KG1 (cell line): Measurements from ENCODE around the gene SUSD2.
"Not testable (repeated sequence)": the region's sequence is repeated elsewhere in the genome, so short reads cannot be mapped to it uniquely, and the experiment has no call there.

Experiments used
- DNase-seq: peaks from one replicate; lab custom pipeline; 2025; lab: John Stamatoyannopoulos, UW

SUSD2 gene

DNA sequence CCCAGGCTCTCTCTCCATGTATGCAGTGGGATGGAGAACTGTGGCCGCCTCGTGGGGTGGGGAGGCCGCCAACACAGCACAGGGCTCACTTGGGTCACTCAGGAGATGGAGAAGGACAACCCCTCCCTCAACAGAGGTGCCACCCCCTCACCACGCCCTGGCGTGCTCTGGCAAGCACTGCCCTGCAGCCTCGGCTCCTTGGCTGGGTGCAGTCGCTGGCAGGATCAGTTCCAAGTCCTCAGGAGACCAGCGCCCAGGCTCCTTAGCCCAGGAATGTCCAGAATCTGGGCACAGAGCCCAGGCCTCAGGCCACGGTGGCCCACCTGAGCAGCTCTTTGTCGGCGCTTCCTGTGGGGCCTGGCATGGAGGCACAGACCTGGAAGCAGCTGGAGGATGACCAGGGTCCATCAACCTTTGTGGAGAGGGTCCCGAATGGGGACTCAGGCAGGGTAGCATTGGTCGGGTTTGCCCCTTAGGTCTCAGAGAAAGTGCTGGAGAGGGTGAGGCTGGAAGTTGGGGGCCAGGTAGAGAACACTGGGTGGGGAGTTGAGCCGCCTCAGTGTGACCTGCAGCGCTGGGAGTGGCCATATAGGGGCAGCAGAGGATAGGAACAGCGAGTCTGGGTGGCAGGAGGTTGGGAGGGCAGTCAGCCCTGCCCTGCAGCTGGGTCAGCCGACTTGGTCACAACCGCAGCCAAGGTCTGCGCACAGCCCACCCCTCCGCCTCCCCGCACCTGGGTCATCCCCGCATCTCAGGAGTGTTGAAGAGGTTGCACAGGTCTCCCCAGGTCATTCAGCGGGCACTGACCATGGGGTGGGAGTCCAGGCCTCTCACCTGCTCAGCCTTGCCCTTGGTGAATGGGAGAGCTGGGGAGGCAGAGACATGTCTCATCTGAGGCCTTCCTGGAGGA is 8.2 kb downstream of the SUSD2 start:
- DNase-seq: no peak

DNA sequence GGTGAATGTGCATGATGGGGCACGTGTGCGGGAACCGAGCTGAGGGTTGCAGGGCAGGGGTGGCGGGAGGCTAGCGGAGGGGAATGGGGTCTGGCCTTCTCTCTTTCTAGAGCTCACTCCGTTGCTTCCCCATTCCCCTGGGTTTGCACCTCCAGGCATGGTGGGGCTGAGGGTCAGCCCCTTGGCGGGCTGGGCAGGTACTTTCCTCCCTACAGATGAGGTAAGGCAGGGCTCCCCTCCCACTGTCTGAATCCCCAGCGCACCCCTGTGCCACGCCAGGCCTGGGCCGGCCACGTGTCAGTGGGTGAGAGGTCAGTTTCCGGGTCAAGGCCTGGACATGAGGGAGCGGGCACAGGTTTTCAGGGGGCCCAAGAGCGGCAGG is 8.9 kb downstream of the SUSD2 start:
- DNase-seq: no peak

DNA sequence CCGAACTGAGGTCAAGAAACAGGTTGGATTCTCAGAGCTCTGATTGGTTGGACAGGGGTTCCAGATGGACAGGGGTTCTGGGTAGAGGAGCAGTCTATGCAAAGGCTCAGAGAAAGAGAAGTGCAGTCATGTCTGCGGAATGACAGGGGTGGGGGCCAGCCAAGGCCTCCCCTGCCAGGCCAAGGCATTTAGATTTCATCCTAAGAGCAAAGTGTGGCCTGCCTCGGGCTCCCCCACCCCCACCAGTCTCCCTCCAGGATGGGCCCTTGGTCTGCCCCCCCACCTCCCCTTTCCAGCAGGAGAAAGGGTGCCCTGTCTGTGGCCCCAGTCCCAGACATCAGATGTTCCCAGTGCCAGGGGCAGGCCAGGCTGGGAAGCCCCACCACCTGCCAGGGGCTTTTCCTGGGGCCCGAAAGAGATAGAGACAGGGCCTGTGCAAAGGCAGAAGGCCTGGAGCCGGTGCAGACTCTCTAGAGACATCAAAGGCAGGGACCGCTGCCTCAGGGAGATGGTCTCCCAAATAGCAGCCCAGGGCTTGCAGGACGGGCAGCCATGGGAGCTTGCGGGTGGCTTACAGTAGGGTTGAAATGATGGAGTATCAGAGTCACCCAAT is 9.4 kb downstream of the SUSD2 start:
- no peak for DNase-seq

DNA sequence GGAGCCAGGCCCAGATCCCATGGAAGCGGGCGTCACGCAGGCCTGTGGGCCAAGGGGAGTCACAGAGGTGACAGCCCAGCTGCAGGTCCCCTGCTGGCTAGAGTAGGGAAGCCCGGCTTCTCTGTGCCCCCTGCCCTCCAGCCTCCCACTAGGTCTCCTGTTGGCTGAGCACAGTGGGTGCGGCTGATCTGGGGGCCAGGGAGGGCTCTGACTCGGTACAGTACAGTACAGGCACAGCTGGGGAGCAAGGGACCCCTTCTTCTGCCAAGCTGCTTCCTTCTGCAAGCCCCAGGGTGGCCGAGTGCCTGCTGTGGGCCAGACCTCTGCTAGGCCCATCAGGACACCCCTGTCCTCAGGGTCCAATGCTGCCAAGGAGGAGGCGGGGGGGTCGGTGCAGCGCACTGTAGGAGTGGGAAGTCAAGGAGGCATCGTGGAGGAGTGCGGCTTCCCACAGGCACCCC is 10.1 kb downstream of the SUSD2 start:
- DNase-seq: no peak

- DNase-seq: no peak
Observed at GRCh38 chr22:24191893-24192292, 10.6 kb downstream of the SUSD2 start.

DNA sequence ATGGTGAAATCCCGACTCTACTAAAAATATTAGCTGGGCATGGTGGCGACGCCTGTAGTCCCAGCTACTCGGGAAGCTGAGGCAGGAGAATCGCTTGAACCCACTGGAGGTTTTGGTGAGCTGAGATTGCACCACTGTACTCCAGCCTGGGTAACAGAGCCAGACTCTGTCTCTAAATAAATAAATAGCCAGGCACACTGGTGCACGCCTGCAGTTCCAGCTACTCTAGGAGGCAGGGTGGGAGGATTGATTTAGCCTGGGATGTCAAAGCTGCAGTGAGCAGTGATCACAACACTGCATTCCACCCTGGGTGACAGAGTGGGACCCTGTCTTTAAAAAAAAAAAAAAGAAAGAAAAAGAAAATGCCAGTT is 17.4 kb downstream of the SUSD2 start:
- DNase-seq: no peak

DNA sequence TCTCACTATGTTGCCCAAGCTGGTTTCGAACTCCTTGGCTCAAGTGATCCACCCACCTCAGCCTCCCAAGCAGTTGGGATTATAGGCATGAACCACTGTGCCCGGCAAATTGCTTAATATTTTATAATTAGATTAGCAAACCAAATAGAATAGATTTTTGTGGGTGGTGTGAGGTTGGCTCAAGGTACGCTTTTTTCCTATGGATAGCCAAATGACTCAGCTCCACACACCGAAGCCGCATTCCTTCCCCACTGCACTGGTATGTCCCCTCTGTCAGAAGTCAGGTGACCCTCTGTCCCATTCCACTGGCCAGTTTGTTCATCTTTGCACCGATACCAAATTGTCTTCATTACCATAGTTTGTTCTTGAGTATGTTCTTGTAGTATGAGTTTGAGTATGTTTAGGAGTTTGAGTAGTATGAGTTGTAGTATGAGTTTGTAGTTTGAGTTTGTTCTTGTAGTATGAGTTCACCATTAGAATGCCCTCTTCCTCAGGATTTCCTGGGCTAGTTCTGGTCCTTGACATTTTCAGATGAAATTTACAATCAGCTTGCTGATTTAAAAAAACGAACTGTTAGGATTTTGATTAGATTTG is 19.4 kb downstream of the SUSD2 start:
- DNase-seq: no peak

GRCh38 chr22:24201681-24202614 is 20.7 kb downstream of the SUSD2 start:
- no peak for DNase-seq

DNA sequence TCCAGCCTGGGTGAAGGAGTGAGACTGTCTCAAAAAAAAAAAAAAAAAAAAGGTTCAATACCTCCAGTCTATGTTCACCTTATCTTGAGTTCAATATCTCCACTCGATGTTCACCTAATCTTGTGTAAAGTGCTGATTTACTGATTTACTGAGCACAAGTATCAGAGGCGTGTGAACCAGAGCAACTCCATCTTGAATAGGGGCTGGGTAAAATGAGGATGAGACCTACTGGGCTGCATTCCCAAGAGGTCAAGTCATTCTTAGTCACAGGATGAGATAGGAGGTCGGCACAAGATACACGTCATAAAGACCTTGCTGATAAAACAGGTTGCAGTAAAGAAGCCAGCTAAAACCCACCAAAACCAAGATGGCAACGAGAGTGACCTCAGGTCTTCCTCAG is 22.6 kb downstream of the SUSD2 start:
- not testable (repeated sequence) for DNase-seq

- DNase-seq: no peak
Observed at GRCh38 chr22:24205438-24206195, 24.3 kb downstream of the SUSD2 start.

GRCh38 chr22:24206460-24207263 is 25.4 kb downstream of the SUSD2 start:
- not testable (repeated sequence) for DNase-seq

DNA sequence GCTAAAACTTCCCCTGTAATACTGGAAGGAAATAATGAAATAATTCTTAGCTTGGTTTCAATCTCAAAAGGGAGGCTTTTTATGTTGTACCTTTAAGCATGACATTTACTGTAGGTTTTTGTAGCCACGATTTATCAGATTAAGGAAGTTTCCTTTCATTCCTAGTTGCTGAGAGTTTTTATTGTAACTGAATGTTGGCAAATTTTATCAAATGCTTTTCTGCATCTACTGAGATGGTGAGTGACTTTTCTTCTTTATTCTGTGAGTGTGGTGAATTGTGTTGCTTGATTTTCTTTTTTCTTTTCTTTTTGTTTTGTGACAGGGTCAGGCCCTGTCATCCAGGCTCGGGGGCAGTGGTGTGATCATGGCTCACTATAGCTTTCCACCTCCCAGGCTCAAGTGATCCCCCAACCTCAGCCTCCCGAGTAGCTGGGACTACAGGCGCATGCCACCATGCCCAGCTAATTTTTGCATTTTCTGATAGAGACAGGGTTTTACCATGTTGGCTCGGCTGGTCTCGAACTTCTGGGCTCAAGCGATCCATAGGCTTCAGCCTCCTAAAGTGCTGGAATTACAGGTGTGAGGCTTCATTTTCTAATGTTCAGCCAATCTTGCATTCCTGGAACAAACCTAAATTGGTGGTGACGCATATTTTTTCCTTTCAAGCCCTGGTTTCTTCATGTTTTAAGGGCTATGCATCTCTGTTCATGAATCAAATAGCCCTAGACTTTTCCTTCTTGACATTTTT is 26.2 kb downstream of the SUSD2 start:
- DNase-seq: no peak

DNA sequence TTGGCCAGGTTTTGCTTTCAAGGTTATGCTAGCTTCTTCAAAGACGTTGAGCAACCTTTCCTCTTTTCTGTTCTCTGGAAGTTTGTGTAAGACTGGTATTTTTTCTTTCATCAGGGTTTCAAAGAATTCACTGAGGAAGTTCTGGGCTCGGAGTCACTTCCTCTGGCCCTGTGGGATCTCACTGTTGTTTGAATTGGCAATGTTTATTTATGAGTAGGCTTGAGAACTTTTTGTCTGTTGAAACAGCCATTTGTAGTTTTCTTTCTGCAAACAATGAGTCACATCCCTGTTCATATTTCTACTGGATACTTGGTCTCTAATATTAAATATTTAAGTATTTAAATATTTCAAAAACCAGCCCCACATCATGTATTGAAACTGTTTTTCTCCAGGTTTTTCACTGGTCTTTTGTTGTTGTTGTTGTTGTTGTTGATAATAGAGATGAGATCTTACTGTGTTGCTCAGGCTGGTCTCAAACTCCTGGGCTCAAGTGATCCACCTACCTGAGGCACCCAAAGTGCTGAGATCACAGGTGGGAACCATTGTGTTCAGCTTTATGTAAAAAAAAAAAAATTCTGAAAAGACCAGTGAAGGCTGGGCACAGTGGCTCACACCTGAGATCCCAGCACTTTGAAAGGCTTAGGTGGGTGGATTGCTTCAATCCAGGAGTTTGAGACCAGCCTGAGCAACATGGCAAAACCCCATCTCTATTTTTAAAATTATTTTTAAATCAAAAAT is 26.9 kb downstream of the SUSD2 start:
- DNase-seq: no peak

DNA sequence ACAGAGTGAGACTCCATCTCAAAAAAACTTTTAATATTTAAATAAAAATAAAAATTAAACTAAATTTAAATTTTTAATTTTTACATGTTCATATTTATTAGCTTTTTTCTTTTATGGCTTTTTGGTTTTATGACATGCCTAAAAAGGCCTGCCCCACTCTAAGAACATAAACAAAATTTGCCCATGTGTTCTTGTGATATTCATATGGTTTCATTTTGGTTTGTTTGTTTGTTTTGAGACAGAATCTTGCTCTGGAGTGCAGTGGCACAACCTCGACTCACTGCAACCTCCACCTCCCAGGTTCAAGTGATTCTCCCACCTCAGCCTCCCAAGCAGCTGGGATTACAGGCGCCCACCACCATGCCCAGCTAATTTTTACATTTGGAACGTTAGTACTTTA is 27.7 kb downstream of the SUSD2 start:
- DNase-seq: no peak

- DNase-seq: no peak
Observed at GRCh38 chr22:24209687-24210086, 28.4 kb downstream of the SUSD2 start.

DNA sequence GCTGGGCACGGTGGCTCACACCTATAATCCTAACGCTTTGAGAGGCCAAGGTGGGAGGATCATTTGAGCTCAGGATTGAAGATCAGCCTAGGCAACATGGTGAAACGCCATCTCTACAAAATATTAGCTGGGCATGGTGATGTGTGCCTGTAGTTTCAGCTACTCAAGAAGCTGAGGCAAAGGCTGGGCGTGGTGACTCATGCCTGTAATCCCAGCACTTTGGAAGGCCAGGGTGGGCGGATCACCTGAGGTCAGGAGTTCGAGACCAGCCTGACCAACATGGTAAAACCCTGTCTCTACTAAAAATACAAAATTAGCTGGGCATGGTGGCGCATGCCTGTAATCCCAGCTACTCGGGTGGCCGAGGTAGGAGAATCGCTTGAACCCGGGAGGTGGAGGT is 29.1 kb downstream of the SUSD2 start:
- DNase-seq: not testable (repeated sequence)

DNA sequence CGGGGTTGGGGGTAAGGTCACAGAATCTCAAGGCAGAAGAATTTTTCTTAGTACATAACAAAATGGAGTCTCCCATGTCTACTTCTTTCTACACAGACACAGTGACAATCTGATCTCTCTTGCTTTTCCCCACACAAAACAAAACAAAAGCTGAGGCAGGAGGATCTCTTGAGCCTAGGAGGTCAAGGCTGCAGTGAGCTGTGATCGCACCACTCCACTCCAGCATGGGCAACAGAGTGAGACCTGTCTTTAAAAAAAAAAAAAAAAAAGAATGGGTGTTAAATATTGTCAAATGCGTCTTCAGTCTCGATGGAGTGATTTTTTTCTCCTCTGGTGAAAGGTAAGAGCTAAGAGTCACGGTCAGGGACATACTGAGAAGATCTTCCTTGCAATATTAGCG is 30.4 kb downstream of the SUSD2 start:
- not testable (repeated sequence) for DNase-seq

- not testable (repeated sequence) for DNase-seq
Observed at GRCh38 chr22:24213111-24213510, 31.8 kb downstream of the SUSD2 start.
